Inflammatory macrophage (primary cell): Measurements from ENCODE around the gene HTR3A.
A peak's percentile ranks its signal among the peaks of the same experiment; 100 is the strongest.

Source experiments
- DNase-seq, 2 donors: peaks; one replicate each; pipeline ENCODE4 v3.0.0-alpha.2; 2020 to 2022

HTR3A gene

GRCh38 chr11:113980785-113981184, 5.9 kb downstream of the HTR3A start:
- DNase-seq = no peak

- no peak for DNase-seq
Measured at GRCh38 chr11:113982306-113982705, 7.4 kb downstream of the HTR3A start.

GRCh38 chr11:113984781-113985180, 9.9 kb downstream of the HTR3A start:
- DNase-seq = no peak

DNA sequence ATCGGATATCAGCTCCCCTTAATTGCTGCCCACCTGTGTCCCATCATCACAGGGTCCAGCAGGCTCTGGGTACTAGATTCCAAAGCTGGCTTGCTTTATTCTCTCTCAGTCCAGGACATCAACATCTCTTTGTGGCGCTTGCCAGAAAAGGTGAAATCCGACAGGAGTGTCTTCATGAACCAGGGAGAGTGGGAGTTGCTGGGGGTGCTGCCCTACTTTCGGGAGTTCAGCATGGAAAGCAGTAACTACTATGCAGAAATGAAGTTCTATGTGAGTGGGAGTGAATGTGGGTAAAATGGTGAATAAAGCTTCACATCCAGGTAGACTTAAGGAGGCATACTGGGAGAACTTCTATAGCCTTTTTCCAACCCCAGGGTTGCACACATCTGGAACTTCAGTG, 11.0 kb downstream of the HTR3A start:
- no peak for DNase-seq

GRCh38 chr11:113986351-113987140, 11.6 kb downstream of the HTR3A start:
- DNase-seq = no peak

- no peak for DNase-seq
Measured at GRCh38 chr11:113989381-113989780, 14.5 kb downstream of the HTR3A start.

- DNase-seq = no peak
Measured at GRCh38 chr11:113989916-113990315, 15.0 kb downstream of the HTR3A start.

GRCh38 chr11:113991170-113991569, 16.3 kb downstream of the HTR3A start:
- DNase-seq = peak in 1 of 2 donors; percentile 35

- DNase-seq = no peak
Measured at GRCh38 chr11:113991718-113992458, 17.0 kb downstream of the HTR3A start.

DNA sequence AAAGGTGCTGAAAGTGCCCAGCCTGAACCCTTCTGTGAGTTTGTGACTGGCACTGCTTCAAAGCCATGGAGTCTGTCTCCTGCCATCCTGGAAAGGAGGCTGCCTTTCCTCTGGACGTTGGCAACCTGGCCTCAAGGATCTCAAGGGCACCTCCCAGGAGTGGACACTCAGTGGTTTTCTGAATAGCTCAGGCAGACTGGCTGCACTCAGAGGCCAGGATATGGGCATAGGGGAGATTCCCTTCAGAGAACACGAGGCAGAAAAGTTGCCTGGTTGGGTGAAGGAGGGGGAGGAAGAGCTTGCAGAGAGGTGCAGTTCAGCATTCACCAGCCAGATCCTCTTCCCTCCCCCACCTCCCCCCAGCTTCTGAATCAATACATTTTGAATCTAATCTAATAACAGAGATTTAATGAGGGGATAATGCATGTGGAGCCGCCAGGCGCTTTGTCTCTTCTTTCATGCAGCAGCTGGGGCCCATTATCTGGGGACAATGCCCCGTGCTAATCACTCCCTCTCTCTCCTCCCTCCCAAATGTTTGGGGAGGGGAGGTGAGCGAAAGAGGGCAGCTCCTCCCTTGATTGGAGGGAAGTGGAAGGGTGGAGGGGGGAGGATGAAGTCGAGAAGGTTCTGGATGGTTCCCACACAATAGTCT, 17.7 kb downstream of the HTR3A start:
- DNase-seq = no peak

DNA sequence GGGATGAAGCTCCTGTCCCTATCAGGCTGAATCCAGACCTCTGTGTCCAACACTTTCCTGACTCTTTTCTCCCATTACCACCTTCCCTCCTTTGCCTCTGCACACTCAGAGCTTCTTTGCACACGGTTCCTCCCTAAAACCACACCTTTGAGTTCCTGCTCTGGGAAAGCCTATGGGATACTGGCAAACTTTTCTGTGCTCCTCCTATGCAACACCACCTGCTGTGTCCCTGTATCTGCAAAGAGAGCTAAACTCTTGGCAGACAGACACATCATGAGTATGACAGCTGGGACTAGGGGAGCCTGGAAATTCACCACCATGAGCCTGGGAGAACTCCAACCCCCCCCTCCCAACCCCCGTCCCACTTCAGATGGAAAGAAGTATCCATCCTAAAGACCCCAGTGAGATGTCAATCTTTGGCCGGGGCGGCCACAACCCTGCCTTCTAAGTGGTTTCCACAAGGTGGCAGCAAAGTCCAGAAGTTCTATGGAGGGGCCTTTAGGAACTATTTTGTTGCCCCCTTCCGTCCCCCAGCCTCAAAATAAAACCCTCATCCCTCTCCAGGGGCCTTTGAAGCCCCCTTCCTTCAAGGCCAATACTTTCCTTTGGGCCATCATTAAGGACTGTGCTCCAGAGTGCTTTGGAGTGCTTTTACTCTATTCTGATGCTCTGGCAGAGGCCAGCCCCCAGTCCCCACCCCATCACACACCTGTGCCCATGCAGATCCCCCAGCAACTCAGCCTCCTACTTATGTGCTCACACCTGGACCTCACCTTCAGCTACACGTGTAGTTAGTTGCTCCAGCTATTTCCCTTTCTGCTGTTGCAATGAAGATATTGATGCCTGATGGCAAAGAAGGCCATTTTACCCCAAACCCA, 19.4 kb downstream of the HTR3A start:
- peak in 1 of 2 donors; percentile 13 for DNase-seq

DNA sequence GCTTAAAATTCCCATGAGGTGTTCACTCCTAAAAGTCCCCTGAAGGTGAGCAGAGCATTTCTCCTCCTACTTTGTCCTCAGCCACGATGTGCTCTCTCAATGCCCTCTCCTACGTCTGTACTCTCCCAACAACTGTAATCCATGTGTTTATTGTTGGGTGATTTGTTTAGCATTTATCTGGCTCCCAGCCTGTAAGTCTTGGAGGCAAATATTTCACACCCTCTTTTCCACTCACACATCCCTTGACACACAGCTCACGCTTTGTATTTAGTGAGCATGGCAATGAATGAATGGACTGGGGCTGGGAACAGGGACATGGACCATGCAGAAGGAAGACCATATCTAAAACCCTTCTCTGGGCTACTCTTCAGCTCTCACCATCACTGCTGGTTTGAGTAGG, 22.6 kb downstream of the HTR3A start:
- no peak for DNase-seq

DNA sequence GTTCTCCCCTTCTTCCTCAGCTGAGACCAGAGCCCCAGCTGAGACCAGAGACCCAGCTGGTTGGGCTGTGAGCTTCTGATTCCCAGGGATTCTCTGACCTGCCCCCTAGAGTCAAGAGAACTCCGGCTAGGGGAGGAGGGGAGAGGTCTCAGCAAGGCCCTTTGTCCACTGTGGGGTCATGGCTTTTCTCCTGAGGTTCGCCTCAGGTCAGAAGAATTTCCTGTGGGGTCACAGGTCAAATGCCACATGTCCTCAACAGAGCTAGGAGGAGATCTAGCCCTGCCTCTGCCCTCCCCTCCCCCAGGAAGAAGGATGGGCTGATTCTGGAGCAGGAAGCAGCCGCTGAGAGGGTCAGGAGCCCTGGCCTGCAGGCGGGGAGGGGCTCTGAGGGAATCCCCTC, 23.7 kb downstream of the HTR3A start:
- no peak for DNase-seq

GRCh38 chr11:114000526-114000925, 25.6 kb downstream of the HTR3A start:
- DNase-seq = no peak

- no peak for DNase-seq
Measured at GRCh38 chr11:114001416-114001815, 26.5 kb downstream of the HTR3A start.

DNA sequence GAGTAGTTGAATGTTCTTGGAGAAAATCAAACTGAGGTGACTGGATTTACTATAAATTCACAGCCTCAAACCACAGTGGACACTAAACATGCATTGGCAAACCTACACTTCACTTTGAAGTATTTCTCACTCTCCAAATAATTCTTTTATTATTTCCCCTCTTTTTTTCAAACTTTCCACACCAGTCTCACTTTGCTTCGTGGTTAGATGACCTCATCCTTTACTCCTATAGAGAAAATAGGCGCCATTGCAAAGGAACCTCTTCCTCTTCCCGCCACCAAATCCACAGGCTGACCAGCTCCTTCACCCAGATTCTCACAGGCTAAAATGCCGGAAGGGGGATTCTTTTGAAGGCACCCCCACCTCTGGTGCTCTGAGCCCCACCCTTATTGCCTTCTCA, 33.4 kb downstream of the HTR3A start:
- no peak for DNase-seq

DNA sequence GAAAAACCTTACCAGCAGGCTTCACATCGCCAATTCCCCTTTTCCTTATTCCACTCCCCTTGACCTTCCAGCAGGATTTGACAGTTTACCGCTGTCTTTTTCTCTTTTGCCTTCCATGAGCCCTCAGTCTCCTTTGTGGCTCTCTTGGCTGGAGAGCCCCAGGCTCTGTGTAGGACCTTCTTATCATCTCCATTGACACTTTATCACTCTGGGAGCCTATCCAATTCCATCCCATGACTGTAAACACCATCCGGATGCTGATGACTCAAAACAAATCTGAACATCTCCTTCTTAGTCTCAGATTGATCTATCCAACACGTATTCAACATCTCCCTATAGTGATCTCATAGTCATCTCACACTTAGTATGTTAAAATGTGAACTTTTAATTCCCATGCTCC, 36.0 kb downstream of the HTR3A start:
- no peak for DNase-seq

GRCh38 chr11:114011443-114011842, 36.5 kb downstream of the HTR3A start:
- no peak for DNase-seq

DNA sequence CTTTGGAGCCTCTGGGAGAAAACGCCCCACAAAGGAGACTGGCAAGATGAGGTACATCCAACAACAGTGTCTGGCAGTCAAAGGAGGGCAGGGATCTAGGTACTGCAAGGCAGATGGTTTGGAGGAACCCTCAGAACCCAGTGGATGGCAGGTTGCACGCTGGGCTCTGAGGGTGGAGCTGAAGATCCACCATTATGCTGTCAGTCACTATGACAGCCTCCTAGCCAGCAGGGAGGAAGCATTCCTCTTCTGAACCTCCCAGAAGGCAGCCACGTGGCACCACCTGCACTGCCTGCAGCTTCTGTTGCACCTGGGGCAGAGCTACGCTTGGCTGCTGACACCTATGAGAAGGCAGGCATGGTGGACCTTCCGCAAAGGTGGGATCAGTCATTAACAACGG, 40.2 kb downstream of the HTR3A start:
- DNase-seq = no peak

GRCh38 chr11:114016986-114017385, 42.1 kb downstream of the HTR3A start:
- no peak for DNase-seq

GRCh38 chr11:114017723-114018122, 42.8 kb downstream of the HTR3A start:
- DNase-seq = no peak

DNA sequence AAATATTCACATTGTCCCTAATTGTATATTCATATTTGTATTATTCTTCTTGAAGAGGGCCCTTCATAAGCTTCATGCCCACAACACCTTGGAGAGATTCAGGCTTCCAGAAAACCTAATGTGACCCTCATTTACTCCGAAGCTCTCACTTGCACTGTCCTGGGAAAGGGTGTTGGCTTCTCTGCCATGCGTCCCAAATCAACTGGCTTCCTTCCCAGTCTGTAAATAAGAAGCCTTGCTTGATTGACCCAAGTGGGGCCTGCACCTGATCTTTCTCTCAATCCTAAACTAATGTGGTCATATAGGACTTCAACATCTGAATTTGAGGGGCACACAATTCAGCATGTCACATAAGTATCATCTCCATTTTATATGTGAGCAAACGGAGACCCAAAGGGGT, 44.1 kb downstream of the HTR3A start:
- no peak for DNase-seq

- no peak for DNase-seq
Measured at GRCh38 chr11:114019574-114019973, 44.7 kb downstream of the HTR3A start.
